CD4-positive, alpha-beta T cell treated with Interleukin-6 at 100 ng/mL for 8 hours (primary cell): Measurements from ENCODE around the gene MRTFA.
A peak's percentile ranks its signal among the peaks of the same experiment; 100 is the strongest.
"Not testable (repeated sequence)": the region's sequence is repeated elsewhere in the genome, so short reads cannot be mapped to it uniquely, and the experiment has no call there.

Experiments
- DNase-seq: peaks from one replicate; pipeline ENCODE4 v3.0.0-alpha.2; 2020; ENCODE audit warnings: mixed read lengths, low spot score

MRTFA gene

DNA sequence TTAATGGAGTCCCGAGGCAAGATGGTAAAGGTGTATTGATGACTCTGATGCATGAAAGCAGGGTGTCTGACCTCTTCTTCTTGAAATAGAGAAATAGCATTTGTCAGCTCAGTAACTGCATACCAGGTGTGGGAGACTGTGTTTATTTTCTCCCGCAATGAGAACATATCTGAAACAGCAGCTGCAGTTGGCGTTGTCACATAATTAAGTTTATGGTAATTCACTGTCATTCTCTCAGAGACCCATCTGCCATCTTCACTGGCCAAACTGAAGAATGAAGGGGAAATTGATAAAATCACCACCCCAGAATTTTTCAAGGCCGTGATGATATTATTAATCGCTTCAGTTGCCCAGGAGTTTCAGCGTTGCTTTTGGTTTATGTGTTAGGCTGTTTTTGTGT, 22.6 kb upstream of the MRTFA start:
- no peak for DNase-seq

DNA sequence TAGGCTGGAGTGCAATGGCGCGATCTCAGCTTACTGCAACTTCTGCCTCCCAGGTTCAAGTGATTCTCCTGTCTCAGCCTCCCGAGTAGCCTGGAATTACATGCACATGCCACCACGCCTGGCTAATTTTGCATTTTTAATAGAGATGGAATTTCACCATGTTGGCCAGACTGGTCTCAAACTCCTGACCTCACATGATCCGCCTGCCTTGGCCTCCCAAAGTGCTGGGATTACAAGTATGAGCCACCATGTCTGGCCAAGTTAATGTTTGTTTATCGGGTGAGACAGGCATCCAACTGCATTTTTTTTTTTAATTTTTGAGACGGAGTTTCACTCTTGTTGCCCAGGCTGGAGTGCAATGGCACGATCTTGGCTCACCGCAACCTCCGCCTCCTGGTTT, 20.1 kb upstream of the MRTFA start:
- DNase-seq, result not testable (repeated sequence)

DNA sequence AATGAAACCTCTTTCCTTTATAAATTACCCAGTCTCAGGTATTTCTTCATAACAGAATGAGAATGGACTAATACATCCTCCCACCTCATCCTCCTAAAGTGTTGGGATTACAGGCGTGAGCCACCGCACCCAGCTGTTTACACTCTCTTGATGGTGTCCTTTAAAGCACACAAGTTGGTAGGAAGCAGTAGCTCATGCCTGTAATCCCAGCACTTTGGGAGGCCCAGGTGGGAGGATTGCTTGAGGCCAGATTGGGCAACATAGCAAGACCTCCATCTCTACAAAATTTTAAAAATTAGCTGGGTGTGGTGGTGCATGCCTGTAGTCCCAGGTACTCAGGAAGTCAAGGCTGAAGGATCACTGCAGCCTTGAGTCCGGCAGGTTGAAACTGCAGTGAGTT, 19.4 kb upstream of the MRTFA start:
- DNase-seq, result not testable (repeated sequence)

DNA sequence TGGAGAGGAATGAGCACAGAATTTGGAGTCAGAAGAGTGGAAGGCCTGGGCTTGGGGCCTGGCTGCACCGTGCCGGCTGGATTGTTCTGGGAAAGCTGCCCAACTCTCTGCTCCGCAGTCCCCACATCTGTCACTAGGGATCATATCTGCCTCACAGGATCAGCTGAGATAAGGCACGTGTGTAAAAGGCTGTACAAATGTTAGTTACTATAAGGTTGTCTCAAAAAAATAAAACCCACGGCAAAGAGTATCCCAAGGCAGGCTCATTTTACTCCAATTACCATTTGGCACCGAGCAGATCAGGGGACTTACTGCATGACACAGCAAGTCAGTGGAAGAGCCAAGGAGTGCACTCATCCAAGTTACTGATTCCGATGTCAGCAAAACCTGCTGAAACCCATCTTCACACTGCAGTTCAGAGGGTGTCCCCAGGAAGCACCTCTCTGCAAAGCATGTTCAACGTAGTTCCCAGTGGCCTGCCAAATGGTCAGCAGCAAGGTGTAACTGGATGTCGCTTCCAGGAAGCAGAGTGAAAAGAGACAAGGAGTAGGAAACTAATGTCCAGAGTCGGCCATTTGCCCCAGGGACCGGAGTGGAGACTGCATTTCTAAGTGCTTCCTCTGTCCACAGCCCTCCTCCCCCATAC, 18.1 kb upstream of the MRTFA start:
- DNase-seq, result no peak

DNA sequence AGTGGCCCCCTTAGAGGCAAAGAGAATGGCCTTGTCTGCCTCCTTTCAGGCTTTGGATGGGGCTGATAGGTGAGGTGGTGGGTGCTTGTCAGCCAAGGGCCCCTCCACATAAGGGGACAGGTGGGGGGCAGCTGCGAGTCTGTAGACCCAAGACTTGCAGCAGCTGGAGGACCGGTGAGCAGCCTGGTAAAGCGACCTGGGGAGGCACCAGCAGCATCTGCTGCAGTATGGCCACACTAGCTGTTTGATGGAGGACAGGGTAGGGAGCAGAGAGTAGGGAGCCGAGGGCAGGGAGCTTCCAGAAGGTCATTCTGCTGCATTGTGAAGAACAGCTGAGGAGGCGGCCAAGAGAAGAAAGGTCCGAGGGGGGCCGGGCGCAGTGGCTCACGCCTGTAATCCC, 16.8 kb upstream of the MRTFA start:
- DNase-seq, result no peak

DNA sequence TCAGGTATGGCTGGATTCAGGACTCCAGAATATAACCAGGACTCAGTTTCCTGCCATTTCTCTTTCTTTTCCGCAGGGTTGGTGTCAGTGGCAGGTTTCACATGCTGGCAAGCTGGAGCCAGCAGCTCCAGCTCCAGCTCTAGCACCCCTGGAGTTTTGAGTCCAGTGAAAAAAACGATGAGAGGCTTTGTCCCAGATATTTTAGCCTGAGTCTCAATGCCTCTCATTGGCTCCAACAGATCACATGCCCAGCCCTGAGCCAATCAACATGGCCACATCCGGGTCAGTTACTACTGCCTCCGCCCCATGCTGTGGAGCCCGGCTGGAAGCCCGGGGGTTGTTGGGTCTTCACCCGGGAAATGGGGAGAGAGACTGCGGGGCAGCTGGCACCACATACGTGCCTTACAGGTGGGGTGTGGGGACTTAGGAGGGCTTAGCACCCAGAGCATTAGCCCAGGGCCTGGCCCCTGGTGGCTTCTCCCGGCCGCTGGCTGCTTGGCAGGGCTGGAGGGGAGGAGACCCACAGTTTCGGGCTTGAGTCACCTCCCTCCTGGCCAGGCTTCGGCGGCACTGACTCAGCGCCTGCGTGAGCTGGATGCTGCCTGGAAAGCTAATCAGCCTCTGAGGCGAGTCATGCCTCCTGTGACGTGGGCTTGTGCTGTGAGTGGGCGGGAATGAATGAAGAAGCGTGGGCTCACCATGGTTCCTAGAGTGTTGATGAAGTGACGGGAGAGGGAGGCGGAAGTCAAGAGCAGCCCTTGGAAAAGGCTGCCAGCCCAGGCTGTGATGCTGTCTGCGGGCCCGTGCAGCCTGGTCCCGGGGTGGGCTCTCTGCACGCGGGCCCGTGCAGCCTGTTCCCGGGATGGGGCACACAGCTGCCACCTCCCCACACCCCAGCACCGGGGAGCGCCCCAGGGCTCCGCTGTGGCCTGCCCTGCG, 15.3 kb upstream of the MRTFA start:
- peak; percentile 71 for DNase-seq

DNA sequence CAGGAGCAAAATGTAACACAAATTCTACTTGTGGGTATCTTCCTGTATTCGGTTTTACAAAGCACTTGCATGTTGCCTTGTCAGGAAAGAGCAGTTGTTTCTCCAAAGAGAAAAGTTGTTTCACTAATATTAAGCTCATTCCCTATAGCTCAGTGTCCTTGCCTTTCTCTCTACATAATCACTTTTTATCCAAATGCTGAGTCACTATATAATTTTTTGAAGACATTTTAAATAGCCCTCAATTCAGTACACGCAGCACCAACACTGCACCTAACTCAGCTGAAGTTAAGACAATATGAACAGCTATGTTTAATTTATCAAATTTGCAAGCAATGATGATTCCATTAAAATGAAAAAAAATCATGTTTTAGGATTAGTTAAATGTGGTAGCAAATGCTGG, 14.5 kb upstream of the MRTFA start:
- DNase-seq, result no peak

DNA sequence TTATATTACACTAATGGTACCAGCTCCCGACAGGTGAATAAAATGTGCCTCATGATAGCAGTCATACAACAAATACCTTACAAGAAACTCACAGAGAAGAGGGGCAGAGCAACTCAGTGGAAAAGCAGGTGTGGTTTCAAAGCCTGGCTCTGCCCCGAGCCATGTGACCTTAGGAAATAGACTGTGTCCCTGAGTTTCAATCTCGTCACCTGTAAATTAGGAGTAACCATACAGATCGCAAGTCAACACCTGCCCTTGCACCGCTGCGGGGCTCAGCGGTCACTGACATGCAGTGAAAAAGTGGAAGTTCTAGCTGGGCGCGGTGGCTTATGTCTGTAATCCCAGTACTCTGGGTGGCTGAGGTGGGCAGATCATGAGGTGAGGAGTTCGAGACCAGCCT, 11.9 kb upstream of the MRTFA start:
- no peak for DNase-seq

DNA sequence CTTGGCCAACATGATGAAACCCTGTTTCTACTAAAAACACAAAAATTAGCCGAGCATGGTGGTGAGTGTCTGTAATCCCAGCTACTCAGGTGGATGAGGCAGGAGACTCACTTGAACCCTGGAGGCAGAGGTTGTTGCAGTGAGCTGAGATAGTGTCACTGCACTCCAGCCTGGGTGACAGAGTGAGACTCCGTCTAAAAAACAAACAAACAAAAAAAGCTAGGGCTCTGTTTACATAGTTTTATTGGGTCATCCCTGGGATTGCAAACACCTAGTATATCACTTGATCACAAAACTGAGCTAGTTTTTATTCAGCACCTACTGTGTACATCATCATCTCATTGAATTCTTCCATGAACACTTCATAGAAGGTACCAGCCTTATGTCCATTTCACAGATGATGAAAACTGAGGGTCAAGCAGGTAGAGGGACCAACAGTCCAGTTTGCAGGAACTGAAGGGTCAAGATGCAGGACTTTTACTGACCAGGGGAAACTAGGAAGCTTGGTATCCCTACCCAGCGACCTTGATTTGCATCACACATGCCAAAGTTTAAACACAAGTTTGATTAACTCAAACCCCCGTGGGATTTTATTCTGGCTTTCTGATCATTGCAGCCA, 9.2 kb upstream of the MRTFA start:
- no peak for DNase-seq

DNA sequence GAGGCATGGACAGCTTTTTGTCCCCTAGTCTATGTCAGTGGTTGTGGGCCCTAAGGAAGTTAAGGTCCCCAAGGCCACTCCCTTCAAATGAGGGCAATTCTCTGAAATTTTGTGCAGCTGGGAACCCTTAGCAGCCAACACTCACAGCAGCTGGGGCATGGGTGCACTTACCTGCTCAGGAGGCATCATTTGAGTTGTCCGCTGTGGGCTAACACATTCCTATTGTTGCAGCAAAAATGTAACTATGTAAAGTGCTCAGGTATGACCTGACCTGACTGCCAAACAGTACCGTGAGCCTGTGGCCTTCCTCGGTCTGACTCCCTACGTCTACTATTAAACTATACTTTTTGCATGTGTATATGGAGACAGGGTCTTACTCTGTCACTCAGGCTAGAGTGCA, 5.8 kb upstream of the MRTFA start:
- no peak for DNase-seq

DNA sequence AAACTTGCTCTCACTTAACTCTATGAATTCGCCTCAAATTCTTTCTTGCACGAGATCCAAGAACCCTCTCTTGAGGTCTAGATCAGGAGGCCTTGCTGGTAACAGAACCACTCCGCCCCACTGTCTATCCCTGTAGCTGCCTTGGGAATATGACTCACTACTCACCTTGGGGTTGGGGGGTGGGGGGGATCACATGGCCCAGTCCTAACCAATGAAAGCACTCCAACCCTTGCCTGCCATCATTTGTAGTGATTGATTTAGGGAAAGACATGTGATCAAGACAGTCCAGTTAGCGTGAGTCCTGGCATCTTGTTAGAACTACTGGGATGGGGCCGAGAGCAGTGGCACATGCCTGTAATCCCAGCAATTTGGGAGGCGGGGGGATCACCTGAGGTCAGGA, 4.8 kb upstream of the MRTFA start:
- DNase-seq, result no peak

DNA sequence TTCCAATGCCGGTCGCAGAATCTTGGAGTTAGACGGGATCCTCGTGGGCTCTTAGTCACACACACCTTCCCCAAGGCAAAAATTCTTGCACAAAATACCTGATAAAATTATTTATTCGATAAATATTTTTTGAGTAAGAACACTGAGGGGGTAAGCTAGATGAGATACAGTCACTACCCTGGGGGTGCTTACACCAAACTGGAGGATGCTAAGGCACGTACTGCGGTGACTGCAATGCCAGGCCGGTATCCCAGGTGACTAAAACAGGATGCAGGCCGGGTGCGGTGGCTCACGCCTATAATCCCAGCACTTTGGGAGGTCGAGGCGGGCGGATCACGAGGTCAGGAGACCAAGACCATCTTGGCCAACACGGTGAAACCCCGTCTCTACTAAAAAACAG, 1.7 kb upstream of the MRTFA start:
- DNase-seq, result no peak

DNA sequence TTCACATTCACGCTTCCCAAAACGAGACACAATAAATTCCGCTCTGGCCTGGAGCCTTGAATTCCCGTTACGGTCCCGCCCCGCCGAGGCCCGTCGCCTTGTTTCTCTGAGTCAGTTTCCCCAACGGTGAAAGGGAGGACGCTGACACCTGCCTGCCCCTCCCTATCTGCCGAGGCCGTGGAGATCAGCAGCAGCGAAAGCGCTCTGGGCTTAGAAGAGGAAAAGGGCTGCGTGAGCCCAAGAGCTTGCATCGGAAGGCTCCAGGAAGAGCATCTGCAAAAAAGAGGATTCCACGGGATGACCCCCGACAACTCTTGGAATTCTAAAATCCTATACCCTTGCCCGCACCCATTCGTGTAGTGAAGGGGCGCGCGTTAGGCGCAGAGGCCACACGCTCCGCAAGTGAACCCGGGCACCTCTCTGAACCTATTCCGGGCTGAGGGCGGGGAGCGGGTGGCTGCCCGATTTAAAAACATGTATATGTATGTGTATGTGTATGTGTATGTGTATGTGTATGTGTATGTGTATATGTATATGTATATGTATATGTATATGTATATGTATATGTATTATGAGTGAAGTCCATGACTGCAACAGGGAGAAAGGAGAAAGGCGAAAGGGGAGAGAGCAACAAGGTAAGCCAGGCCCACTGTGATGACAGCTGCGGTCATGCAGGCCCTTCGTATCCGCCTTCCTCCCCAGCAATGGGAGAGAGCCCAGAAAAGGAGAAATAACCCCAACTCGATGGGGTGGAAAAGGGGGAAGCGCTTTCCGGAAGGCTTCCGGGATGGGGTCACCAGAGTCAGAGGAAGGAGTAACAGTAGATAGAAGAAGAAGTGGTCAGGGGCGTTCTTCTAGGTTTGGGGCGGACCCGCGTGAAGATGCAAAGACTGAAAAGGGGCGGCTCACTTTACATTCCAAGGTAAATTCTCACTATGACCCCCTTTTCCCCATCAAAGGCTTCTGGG, 948 bp upstream of the MRTFA start:
- peak; percentile 42 for DNase-seq

DNA sequence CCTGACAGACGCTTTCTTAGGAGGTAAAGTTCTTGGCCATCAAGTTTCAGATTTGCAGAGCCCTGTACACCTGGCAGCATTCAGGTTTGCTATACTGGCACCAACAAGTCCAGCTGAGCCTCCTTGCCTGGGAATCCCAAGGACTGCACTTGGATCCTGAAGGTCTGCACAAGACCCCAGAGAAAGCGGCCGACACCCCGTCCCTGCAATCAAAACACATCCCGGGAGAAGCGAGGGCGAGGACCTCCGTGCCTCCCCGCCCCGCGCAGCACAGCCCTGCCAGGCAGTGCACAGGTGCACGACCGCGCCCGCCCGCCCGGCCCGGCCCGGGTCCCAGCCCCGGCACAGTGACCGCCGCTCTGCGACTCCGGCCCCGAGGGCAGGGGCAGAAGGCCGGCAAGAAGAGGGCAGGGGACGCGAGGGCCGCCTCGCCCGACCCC, 559 bp downstream of the MRTFA start:
- no peak for DNase-seq

DNA sequence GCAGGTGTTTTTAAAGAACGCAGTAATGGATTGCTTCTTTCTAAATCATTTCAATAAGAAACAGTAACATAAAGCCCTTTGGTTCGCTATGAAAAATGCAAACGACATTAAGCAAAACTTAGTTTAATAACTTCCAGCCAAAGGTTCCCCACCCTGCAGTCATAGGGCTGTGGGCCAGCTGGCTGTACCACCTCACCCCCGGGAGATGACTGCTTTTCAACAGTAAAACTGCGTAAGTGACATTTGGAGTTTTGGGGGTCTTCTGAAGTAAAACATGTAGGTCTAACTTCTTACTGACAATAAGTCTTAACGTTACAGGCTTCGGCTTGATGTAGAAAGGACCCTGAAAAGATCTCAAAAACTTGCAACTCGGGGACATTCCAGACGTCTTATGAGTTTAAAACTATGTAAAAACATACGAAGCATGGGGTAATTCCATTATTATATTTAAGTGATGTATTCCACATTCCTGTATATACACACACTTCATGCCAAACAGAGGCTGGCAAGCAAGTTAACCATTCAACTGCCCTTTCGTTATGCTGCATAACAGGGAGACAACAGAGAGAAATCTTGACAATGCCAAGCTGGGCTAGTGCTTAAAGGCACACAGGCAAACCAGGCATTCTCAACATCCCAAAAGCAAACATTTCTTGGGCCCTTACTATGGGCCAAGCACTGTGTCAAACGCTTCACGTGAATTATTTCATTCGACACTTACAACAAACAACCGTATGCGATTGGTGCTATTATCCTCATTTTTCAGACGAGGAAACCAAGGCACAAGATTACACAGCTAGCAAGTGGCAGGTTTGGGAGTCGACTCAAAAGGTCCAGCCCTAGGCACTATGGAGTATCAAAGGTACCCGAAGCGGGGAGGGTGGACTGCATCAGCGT, 1.2 kb downstream of the MRTFA start:
- no peak for DNase-seq

DNA sequence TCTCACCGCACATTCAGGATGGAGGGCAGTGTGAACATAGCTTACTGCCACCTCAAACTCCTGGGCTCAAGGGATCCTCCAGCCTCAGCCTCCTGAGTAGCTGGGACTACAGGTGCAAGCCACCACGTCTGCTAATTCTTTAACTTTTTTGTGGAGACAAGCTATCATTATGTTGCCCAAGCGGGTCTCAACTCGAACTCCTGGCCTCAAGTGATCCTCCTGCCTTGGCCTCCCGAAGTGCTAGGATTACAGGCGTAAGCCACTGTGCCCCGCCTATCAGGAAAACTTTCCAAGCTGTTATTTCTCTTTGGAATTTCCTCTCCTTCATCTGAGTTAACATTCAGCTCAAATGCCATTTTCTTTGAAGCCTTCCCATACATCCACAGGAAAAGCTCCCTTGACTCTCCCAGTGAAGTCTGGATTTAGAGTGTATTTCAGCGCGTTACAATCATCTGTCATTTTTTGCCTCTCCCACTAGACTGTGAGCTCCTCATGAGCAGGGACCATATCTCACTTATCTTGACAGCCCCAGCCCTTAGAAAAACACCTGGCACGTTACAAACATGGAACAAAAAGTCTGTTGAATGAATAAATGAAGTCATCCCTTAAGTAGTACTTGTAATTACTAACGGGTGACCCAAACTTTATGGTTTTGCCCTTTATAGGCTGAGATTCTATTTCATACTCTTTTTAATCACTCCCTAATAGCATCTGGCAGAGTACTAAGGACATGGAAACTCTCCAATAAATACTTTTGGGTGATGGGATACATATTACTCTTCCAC, 2.2 kb downstream of the MRTFA start:
- no peak for DNase-seq

DNA sequence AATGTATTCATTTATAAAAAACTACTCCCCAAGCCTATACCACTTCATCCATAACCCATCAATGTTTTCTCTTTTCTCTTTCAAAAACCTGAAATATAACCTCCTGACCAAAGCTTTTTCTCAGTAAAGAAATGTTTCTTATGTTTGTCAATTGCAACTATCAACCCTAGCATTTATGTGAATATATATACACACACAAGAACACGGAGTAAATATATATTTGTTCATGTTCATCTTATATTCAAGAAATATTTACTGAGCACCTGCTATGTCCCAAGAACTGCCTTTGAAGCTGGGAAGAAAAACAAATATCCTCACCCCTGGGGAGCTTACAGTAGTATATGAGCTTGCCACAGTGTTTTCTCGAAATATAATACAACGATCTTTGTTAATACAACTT, 3.5 kb downstream of the MRTFA start:
- no peak for DNase-seq

DNA sequence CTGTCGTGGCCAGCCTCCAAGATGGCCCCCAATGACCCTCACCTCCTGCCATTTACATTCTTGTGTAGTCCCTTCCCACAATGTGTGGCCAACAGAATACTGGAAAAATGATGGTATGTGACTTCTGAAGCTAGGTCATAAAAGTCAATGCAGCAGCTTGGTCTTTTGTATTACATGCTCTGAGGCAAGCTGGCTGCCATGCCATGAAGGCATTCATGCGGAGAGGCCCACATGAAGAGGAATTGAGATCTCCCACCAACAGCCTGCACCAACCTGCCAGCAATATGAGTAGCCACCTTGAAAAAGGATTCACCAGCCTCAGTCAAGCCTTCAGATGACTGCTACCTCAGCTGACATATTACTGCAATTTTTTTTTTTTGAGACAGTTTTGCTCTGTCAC, 4.6 kb downstream of the MRTFA start:
- DNase-seq, result no peak

DNA sequence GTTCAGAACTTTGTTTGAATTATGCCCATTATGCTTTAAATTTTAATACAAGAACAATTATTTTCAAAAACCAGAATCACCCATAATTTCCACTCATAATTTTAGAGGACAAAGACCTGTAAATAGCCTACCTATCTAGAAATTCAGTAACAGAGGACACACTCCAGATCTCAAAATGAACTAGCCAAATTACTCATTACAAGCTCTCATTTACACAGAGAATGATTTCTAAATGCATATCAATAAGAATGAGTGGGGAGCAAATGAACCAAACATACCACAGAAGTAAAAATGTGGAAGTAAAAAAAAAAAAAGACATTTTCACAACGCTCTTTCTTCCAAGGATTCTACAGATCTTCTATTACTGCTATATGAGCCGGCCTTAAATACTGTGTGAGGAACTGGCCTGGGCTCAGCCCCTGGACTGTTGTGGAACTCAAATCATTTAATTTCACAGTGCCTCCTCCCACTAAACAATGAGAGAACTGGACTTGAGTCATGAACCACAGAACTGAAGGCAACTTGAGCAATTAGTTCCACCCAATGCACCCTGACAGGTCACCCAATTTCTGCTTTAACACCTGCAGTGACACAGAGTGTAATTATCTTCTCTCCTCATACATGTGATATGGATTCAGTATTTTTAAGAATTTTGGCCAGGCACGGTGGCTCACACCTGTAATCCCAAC, 8.0 kb downstream of the MRTFA start:
- DNase-seq, result no peak
